Measurements from ENCODE around the gene ZNF865. TPM values are rescaled to one million over a fixed set of nuclear protein-coding genes. Genes with fewer than 3 reads are reported as not detected.

ZNF865 gene
- total RNA-seq, 1 donor from 2014 or later = 21.4 TPM

DNA sequence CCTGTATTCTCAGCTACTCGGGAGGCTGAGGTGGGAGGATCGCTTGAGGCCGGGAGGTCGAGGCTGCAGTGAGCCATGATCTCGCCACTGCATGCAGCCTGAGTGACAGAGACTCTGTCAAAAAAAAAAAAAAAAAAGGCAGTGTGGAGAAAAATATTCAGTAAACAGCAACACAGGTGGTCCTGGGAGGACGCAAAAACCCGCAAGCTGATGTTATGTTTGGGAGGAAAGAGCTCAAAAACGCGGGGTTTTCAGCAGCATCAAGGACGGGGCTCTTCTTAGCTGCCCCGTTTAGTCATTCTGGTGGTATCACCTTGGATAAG, 19.5 kb downstream of the ZNF865 start:
- no peaks in the 10 kb centered on the region for H3K27me3 Mint-ChIP-seq (ENCODE audit: low read depth)
- DNase-seq (ENCODE audit: low spot score in 2 of 2, unreplicated experiment in 2 of 2) = no peak
- TF ChIP-seq, protein P1, sequence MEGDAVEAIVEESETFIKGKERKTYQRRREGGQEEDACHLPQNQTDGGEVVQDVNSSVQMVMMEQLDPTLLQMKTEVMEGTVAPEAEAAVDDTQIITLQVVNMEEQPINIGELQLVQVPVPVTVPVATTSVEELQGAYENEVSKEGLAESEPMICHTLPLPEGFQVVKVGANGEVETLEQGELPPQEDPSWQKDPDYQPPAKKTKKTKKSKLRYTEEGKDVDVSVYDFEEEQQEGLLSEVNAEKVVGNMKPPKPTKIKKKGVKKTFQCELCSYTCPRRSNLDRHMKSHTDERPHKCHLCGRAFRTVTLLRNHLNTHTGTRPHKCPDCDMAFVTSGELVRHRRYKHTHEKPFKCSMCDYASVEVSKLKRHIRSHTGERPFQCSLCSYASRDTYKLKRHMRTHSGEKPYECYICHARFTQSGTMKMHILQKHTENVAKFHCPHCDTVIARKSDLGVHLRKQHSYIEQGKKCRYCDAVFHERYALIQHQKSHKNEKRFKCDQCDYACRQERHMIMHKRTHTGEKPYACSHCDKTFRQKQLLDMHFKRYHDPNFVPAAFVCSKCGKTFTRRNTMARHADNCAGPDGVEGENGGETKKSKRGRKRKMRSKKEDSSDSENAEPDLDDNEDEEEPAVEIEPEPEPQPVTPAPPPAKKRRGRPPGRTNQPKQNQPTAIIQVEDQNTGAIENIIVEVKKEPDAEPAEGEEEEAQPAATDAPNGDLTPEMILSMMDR (IDR thresholded peaks at IDR 0.05; ENCODE audit: unreplicated experiment) = no peak
- H3K4me1 Mint-ChIP-seq = peaks cover 14% of the 10 kb centered on the region
- H3K4me3 Mint-ChIP-seq = peak overlapping the region; percentile 88
- no peaks in the 10 kb centered on the region for H3K9me3 Mint-ChIP-seq
- H3K27ac Mint-ChIP-seq = peak overlapping the region; percentile 99
- H3K36me3 Mint-ChIP-seq = peaks cover 9% of the 10 kb centered on the region

DNA sequence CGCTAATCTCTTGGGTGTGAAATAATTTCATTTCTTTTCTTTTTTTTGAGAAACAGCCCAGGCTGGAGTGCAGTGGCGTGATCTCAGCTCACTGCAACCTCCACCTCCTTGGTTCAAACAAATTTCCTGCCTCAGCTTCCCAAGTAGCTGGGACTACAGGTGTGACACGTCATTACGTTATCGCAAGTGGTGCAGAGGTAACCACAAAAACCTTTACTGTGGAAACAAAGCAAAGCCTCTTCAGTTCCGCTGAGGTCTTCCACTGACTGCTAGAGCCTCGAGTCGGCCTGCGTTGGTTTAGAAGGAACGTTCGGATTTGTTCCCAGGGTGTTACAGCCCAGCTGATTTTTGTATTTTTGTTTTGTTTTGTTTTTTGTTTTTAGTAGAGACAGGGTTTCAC, 20.9 kb downstream of the ZNF865 start:
- no peak for DNase-seq (ENCODE audit: low spot score in 2 of 2, unreplicated experiment in 2 of 2)
- Mint-ChIP-seq H3K36me3 (peaks cover 4% of the 10 kb centered on the region), H3K27me3 (ENCODE audit: low read depth) (no peaks in the 10 kb centered on the region), H3K4me3 (no peak overlapping the region), H3K27ac (no peak overlapping the region), H3K9me3 (no peaks in the 10 kb centered on the region), H3K4me1 (peaks cover 14% of the 10 kb centered on the region)
- TF ChIP-seq, protein P1 (IDR thresholded peaks at IDR 0.05; ENCODE audit: unreplicated experiment) = no peak

DNA sequence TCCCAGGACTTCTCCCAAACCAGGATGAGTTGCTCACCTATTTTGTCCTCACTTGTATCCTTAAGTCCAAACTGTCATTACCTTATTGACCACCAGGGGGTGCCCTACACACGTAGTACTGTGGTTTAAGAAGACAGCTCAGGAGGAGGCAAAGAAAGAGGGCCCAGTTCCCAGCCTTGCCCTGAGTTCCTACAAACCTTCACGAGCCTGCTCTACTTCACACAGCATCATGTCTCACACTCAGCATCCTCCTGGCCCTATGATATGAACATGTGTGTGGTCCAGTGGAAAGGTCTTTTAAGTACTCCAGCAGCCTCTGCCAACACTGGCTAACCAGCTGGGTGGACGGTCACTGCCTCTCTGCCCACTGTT, 27.0 kb downstream of the ZNF865 start:
- no peaks in the 10 kb centered on the region for H3K9me3 Mint-ChIP-seq
- H3K4me1 Mint-ChIP-seq = peaks cover 27% of the 10 kb centered on the region
- DNase-seq (ENCODE audit: low spot score in 2 of 2, unreplicated experiment in 2 of 2) = peak in 1 of 2 experiments; percentile 90
- no peak overlapping the region for H3K4me3 Mint-ChIP-seq
- no peaks in the 10 kb centered on the region for H3K27me3 Mint-ChIP-seq (ENCODE audit: low read depth)
- no peaks in the 10 kb centered on the region for H3K36me3 Mint-ChIP-seq
- H3K27ac Mint-ChIP-seq = peak overlapping the region; percentile 45
- TF ChIP-seq, protein P1 (IDR thresholded peaks at IDR 0.05; ENCODE audit: unreplicated experiment) = peak; percentile 96

DNA sequence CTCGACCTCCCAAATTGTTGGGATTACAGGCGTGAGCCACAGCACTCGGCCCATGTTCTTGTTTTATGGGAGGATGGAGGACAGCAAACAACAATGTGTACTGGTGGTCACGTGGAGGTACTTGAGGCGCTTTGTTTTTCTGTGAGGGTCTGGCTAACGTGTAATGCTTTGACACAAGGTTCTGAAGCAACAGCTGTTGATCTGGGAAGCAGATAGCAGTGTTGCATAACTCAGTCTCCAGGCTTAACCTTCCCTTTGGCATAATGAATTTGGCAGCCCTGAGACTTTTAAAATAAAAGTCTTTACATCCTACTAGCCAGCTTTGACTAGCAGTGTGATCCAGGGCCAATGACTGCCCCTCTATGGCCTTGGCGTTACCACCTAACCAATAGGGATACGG, 28.4 kb downstream of the ZNF865 start:
- TF ChIP-seq, protein P1 (IDR thresholded peaks at IDR 0.05; ENCODE audit: unreplicated experiment) = no peak
- no peak for DNase-seq (ENCODE audit: low spot score in 2 of 2, unreplicated experiment in 2 of 2)
- Mint-ChIP-seq H3K36me3 (peaks cover 5% of the 10 kb centered on the region), H3K27ac (no peak overlapping the region), H3K4me3 (no peak overlapping the region), H3K9me3 (no peaks in the 10 kb centered on the region), H3K27me3 (ENCODE audit: low read depth) (no peaks in the 10 kb centered on the region), H3K4me1 (peaks cover 32% of the 10 kb centered on the region)

DNA sequence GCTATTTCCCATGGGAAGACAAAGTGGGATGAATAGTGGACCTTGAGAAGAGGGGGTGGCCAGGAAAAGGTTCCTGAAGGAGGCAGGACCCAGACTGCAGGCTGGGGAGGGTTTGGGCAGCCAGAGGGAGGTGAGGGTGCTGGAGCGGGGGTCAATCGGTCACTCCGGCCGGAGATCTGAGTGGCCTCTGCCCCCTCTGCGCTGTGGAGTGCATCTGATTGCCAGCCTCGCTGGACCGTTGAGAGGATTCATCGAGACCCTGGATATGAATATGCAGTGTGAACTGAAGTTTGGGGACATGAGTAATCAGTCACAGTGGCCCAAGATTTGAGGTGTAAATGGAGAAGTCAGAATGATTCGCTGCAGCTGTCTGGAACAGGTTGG, 29.9 kb downstream of the ZNF865 start:
- peaks cover 35% of the 10 kb centered on the region for H3K4me1 Mint-ChIP-seq

More for the DNA sequence above, 29.9 kb downstream of the ZNF865 start:
- DNase-seq (ENCODE audit: low spot score in 2 of 2, unreplicated experiment in 2 of 2) = no peak
- TF ChIP-seq, protein P1 (IDR thresholded peaks at IDR 0.05; ENCODE audit: unreplicated experiment) = no peak
- Mint-ChIP-seq H3K4me3 (peak overlapping the region; percentile 99), H3K36me3 (peaks cover 7% of the 10 kb centered on the region), H3K9me3 (no peaks in the 10 kb centered on the region), H3K27ac (peak overlapping the region; percentile 100), H3K27me3 (ENCODE audit: low read depth) (no peaks in the 10 kb centered on the region)
